BJ (cell line): Measurements from ENCODE around the gene G3BP1. TPM values are rescaled to one million over a fixed set of nuclear protein-coding genes. Genes with fewer than 3 reads are reported as not detected.
A peak's percentile ranks its signal among the peaks of the same experiment; 100 is the strongest.
"Not testable (repeated sequence)": the region's sequence is repeated elsewhere in the genome, so short reads cannot be mapped to it uniquely, and the experiment has no call there.

Experiments used
- CTCF ChIA-PET: fragments of 350-600 bp; formaldehyde crosslinking; extraction: SDS; loops from one replicate; lab custom pipeline; 2021; ENCODE audit warnings: antibody characterized with exemption, inconsistent platforms; lab: Yijun Ruan, JAX
- POLR2A ChIA-PET: fragments of 300-600 bp; sonication (Branson Sonifier 250); formaldehyde crosslinking; extraction: SDS; loops from one replicate; lab custom pipeline; 2021; ENCODE audit warnings: antibody characterized with exemption; lab: Charles Lee
- DNase-seq: peaks from one replicate; pipeline ENCODE4 v3.0.0-alpha.2; 2011; ENCODE audit warnings: low read depth
- H3K27me3 ChIP-seq: 2 replicates; pipeline ENCODE4 v1.6.0; 2011; ENCODE audit warnings: low read length; ENCODE audit not compliant: control insufficient read depth, insufficient read depth
- H3K36me3 ChIP-seq: 2 replicates; pipeline ENCODE4 v1.5.1; 2011; ENCODE audit warnings: low read length; ENCODE audit not compliant: control insufficient read depth, insufficient read depth
- H3K4me3 ChIP-seq: 2 replicates; pipeline ENCODE4 v1.5.1; 2011; ENCODE audit warnings: low read depth, mild to moderate bottlenecking, control low read depth, low read length
- CTCF ChIP-seq: IDR thresholded peaks from 2 replicates; pipeline ENCODE4 v1.5.1; 2011; ENCODE audit warnings: low read depth, mild to moderate bottlenecking, control low read depth, inconsistent platforms, low read length, moderate library complexity; ENCODE audit not compliant: insufficient read depth
- polyA minus RNA-seq: library from RNA; depleted of rRNA, polyadenylated mRNA; stranded (reverse); fragments of >200 nt; gene quantifications from 2 replicates; pipeline ENCODE4 v1.2.3, GENCODE V29; 2011; rRNA and poly(A)+ RNA removed
- polyA plus RNA-seq: library from polyadenylated mRNA; depleted of rRNA; stranded (reverse); fragments of >200 nt; gene quantifications from 2 replicates; pipeline ENCODE4 v1.2.3, GENCODE V29; 2011; rRNA removed

The G3BP1 gene
- polyA plus RNA-seq (59.1 and 100 TPM in 2 replicates), polyA minus RNA-seq (120 and 160 TPM in 2 replicates)

GRCh38 chr5:151771259-151772028 lies at the start of gene G3BP1:
Gene G3BP1 (plus strand): TSS chr5:151771954. CDS start chr5:151786621, 14,667 bp downstream.
- POLR2A ChIA-PET: interaction anchor here (0.5 to 1.3 kb wide), 6 partner anchors 13 to 1394 kb away, joined by 3 to 7 read pairs (median 4); partner anchors contain the start of genes ATOX1 and SPARC
- Histone ChIP-seq H3K4me3 (peak within 1 kb of the TSS; percentile 71), H3K27me3 (no peaks in the 10 kb centered on the region), H3K36me3 (no peaks in the 10 kb centered on the region; the same call in 1 of the 2 replicates)
- peak; percentile 65 for TF ChIP-seq CTCF
- DNase-seq: peak; percentile 100
- CTCF ChIA-PET: interaction anchor here (0.7 to 2.3 kb wide), 8 partner anchors 10 to 239 kb away, joined by 3 to 19 read pairs (median 6); no protein-coding TSS in a partner anchor

GRCh38 chr5:151722546-151722945 lies 49.2 kb upstream of the G3BP1 start:
- H3K36me3 ChIP-seq: no peaks in the 10 kb centered on the region
- no peak overlapping the region for H3K4me3 ChIP-seq
- no peak for DNase-seq
- no peak for TF ChIP-seq CTCF
- no peaks in the 10 kb centered on the region for H3K27me3 ChIP-seq
- POLR2A ChIA-PET: interaction anchor here (0.6 kb wide), 1 partner anchor 23 kb away, joined by 3 read pairs; no protein-coding TSS in a partner anchor
- CTCF ChIA-PET: interaction anchor here (4.9 to 7.4 kb wide), 2 partner anchors 15 to 64 kb away, joined by 40 to 109 read pairs; no protein-coding TSS in a partner anchor

GRCh38 chr5:151724360-151724759 lies 47.4 kb upstream of the G3BP1 start:
- CTCF ChIA-PET: interaction anchor here (0.9 to 7.4 kb wide), 2 partner anchors 14 to 59 kb away, joined by 3 to 109 read pairs; no protein-coding TSS in a partner anchor
- H3K27me3 ChIP-seq: no peaks in the 10 kb centered on the region

GRCh38 chr5:151729597-151729996 lies 42.2 kb upstream of the G3BP1 start:
- H3K36me3 ChIP-seq, H3K4me3 ChIP-seq, CTCF ChIA-PET, POLR2A ChIA-PET, DNase-seq, H3K27me3 ChIP-seq: not testable (repeated sequence)

More at GRCh38 chr5:151724360-151724759, 47.4 kb upstream of the G3BP1 start:
- POLR2A ChIA-PET: no interaction called here
- DNase-seq: no peak
- Histone ChIP-seq H3K4me3 (no peak overlapping the region), H3K36me3 (no peaks in the 10 kb centered on the region)
- no peak for TF ChIP-seq CTCF

GRCh38 chr5:151730381-151730780 lies 41.4 kb upstream of the G3BP1 start:
- H3K4me3 ChIP-seq: no peak overlapping the region
- ChIA-PET CTCF (interaction anchor here (1.3 to 1.6 kb wide), 2 partner anchors 11 to 71 kb away, joined by 3 to 6 read pairs; no protein-coding TSS in a partner anchor), POLR2A (no interaction called here)
- H3K27me3 ChIP-seq: no peaks in the 10 kb centered on the region
- no peak for DNase-seq
- no peak for TF ChIP-seq CTCF
- no peaks in the 10 kb centered on the region for H3K36me3 ChIP-seq
